ENCODE data around the gene PTPN3. TPM values are rescaled to one million over a fixed set of nuclear protein-coding genes. Genes with fewer than 3 reads are reported as not detected.
"Not testable (repeated sequence)": the region's sequence is repeated elsewhere in the genome, so short reads cannot be mapped to it uniquely, and the experiment has no call there.

Gene PTPN3
- 11.0 TPM for total RNA-seq

GRCh38 chr9:109498195-109499092, at the start of gene PTPN3:
Gene PTPN3, minus strand, starts transcription at chr9:109498307. Its CDS starts 34,873 bp downstream, at chr9:109463434.
- peak; percentile 54 for ATAC-seq

GRCh38 chr9:109544954-109545353, 46.8 kb upstream of the PTPN3 start:
- ATAC-seq = not testable (repeated sequence)

GRCh38 chr9:109542922-109543321, 44.8 kb upstream of the PTPN3 start:
- no peak for ATAC-seq

GRCh38 chr9:109538346-109538745, 40.2 kb upstream of the PTPN3 start:
- peak; percentile 98 for ATAC-seq

- ATAC-seq = peak; percentile 84
These were observed 39.2 kb upstream of the PTPN3 start for GRCh38 chr9:109537288-109537687.

GRCh38 chr9:109536859-109537258, 38.8 kb upstream of the PTPN3 start:
- ATAC-seq = no peak

- ATAC-seq = no peak
These were observed 37.3 kb upstream of the PTPN3 start for GRCh38 chr9:109535365-109535764.

GRCh38 chr9:109534151-109534550, 36.0 kb upstream of the PTPN3 start:
- ATAC-seq = no peak

- not testable (repeated sequence) for ATAC-seq
These were observed 34.5 kb upstream of the PTPN3 start for GRCh38 chr9:109532652-109533051.

- no peak for ATAC-seq
These were observed 24.0 kb upstream of the PTPN3 start for GRCh38 chr9:109522106-109522505.

- peak; percentile 81 for ATAC-seq
These were observed 22.5 kb upstream of the PTPN3 start for GRCh38 chr9:109520475-109521132.

GRCh38 chr9:109519366-109519765, 21.3 kb upstream of the PTPN3 start:
- ATAC-seq = peak; percentile 34

GRCh38 chr9:109518621-109519335, 20.7 kb upstream of the PTPN3 start:
- no peak for ATAC-seq

- peak; percentile 57 for ATAC-seq
These were observed 19.8 kb upstream of the PTPN3 start for GRCh38 chr9:109517901-109518377.

GRCh38 chr9:109513871-109514270, 15.8 kb upstream of the PTPN3 start:
- no peak for ATAC-seq

GRCh38 chr9:109512170-109512756, 14.2 kb upstream of the PTPN3 start:
- ATAC-seq = peak; percentile 63

GRCh38 chr9:109510506-109510905, 12.4 kb upstream of the PTPN3 start:
- ATAC-seq = no peak

GRCh38 chr9:109510042-109510441, 11.9 kb upstream of the PTPN3 start:
- ATAC-seq = not testable (repeated sequence)

- ATAC-seq = no peak
These were observed 11.5 kb upstream of the PTPN3 start for GRCh38 chr9:109509611-109510010.

- ATAC-seq = peak; percentile 56
These were observed 9.3 kb upstream of the PTPN3 start for GRCh38 chr9:109507421-109507838.

- no peak for ATAC-seq
These were observed 8.1 kb upstream of the PTPN3 start for GRCh38 chr9:109506097-109506712.

- peak; percentile 43 for ATAC-seq
These were observed 6.6 kb upstream of the PTPN3 start for GRCh38 chr9:109504689-109505088.
